HepG2 (cell line): Measurements from ENCODE around the gene HDGF. TPM values are rescaled to one million over a fixed set of nuclear protein-coding genes. Genes with fewer than 3 reads are reported as not detected.

Source experiments
- ATF7 ChIP-seq, 2 experiments: fragments of 450-650 bp in 1 of 2; sonication (generic) in 1 of 2; formaldehyde crosslinking in 1 of 2; IDR thresholded peaks; 2 replicates each; pipeline versions ENCODE4 v1.4.0 to v1.6.1; 2016 to 2020; ENCODE audit warnings: antibody characterized with exemption in 1 of 2, mild to moderate bottlenecking in 1 of 2, missing genetic modification reagents in 1 of 2
- ATF7-NPFF ChIP-seq: sonication (generic); formaldehyde crosslinking; IDR thresholded peaks from 2 replicates; pipeline ENCODE4 v1.8.1; 2023; ENCODE audit warnings: mild to moderate bottlenecking, low read depth, missing genetic modification reagents, moderate library complexity
- BCL6 ChIP-seq: IDR thresholded peaks from 2 replicates; pipeline ENCODE4 v1.6.1; 2016; ENCODE audit warnings: missing genetic modification reagents, missing compliant biosample characterization
- CBX1 ChIP-seq: IDR thresholded peaks from one replicate; pipeline ENCODE4 v1.6.1; 2016; ENCODE audit warnings: antibody characterized with exemption, low read depth
- DZIP1 ChIP-seq: sonication (generic); formaldehyde crosslinking; IDR thresholded peaks from 2 replicates; pipeline ENCODE4 v1.5.0; 2020; ENCODE audit warnings: mild to moderate bottlenecking, missing genetic modification reagents
- EZH2 ChIP-seq: conservative IDR thresholded peaks from 2 replicates; pipeline ENCODE4 v1.6.1; 2012; ENCODE audit warnings: mild to moderate bottlenecking, low read depth, low read length, moderate library complexity
- FOSL1 ChIP-seq: sonication (generic); formaldehyde crosslinking; IDR thresholded peaks from 2 replicates; pipeline ENCODE4 v1.9.0; 2021; ENCODE audit warnings: missing genetic modification reagents, borderline replicate concordance
- HDAC2 ChIP-seq: sonication (generic); formaldehyde crosslinking; IDR thresholded peaks from 2 replicates; pipeline ENCODE4 v1.4.0; 2020; ENCODE audit warnings: missing genetic modification reagents
- MED1 ChIP-seq: sonication (generic); formaldehyde crosslinking; IDR thresholded peaks from 2 replicates; pipeline ENCODE4 v1.4.0; 2020; ENCODE audit warnings: missing genetic modification reagents
- NCOA1 ChIP-seq: sonication (generic); formaldehyde crosslinking; IDR thresholded peaks from 2 replicates; pipeline ENCODE4 v1.9.0; 2021; ENCODE audit warnings: missing genetic modification reagents
- NR2F1 ChIP-seq, 2 experiments: fragments of 450-650 bp in 1 of 2; formaldehyde crosslinking in 1 of 2; IDR thresholded peaks; 2 replicates each; pipeline versions ENCODE4 v1.5.0 to v1.6.1; 2016 to 2020; ENCODE audit warnings: mild to moderate bottlenecking in 1 of 2, missing compliant biosample characterization in 1 of 2, missing genetic modification reagents in 1 of 2, moderate library complexity in 1 of 2
- PAX8 ChIP-seq: sonication (generic); formaldehyde crosslinking; IDR thresholded peaks from 2 replicates; pipeline ENCODE4 v1.8.0; 2022; ENCODE audit warnings: mild to moderate bottlenecking, missing genetic modification reagents, borderline replicate concordance
- SATB2 ChIP-seq: sonication (generic); formaldehyde crosslinking; IDR thresholded peaks from 2 replicates; pipeline ENCODE4 v1.5.0; 2020; ENCODE audit warnings: missing genetic modification reagents
- TFDP2 ChIP-seq: sonication (generic); formaldehyde crosslinking; IDR thresholded peaks from 2 replicates; pipeline ENCODE4 v1.4.0; 2020; ENCODE audit warnings: missing genetic modification reagents
- TOE1 ChIP-seq: sonication (generic); formaldehyde crosslinking; IDR thresholded peaks from 2 replicates; pipeline ENCODE4 v1.4.0; 2020; ENCODE audit warnings: mild to moderate bottlenecking, missing genetic modification reagents
- ZBTB1 ChIP-seq: sonication (generic); formaldehyde crosslinking; IDR thresholded peaks from 2 replicates; pipeline ENCODE4 v1.4.0; 2020; ENCODE audit warnings: missing genetic modification reagents, borderline replicate concordance
- ZIK1 ChIP-seq: sonication (generic); formaldehyde crosslinking; IDR thresholded peaks from 2 replicates; pipeline ENCODE4 v1.5.0; 2020; ENCODE audit warnings: mild to moderate bottlenecking, low read depth, missing genetic modification reagents, borderline replicate concordance
- ZNF143 ChIP-seq: sonication (generic); formaldehyde crosslinking; IDR thresholded peaks from 2 replicates; pipeline ENCODE4 v1.4.0; 2020; ENCODE audit warnings: missing genetic modification reagents
- ZNF260 ChIP-seq: sonication (generic); formaldehyde crosslinking; IDR thresholded peaks from 2 replicates; pipeline ENCODE4 v1.4.0; 2020; ENCODE audit warnings: missing genetic modification reagents, low read depth, mild to moderate bottlenecking, borderline replicate concordance
- ZNF317 ChIP-seq: sonication (generic); formaldehyde crosslinking; IDR thresholded peaks from 2 replicates; pipeline ENCODE4 v1.5.0; 2020; ENCODE audit warnings: mild to moderate bottlenecking, missing genetic modification reagents
- ZNF33A ChIP-seq: sonication (generic); formaldehyde crosslinking; IDR thresholded peaks from 2 replicates; pipeline ENCODE4 v1.5.1; 2020; ENCODE audit warnings: missing genetic modification reagents, mild to moderate bottlenecking, moderate library complexity, borderline replicate concordance
- ZNF430 ChIP-seq: sonication (generic); formaldehyde crosslinking; IDR thresholded peaks from 2 replicates; pipeline ENCODE4 v1.9.0; 2021; ENCODE audit warnings: mild to moderate bottlenecking, missing genetic modification reagents
- ZNF660 ChIP-seq: sonication (generic); formaldehyde crosslinking; IDR thresholded peaks from 2 replicates; pipeline ENCODE4 v1.5.1; 2020; ENCODE audit warnings: mild to moderate bottlenecking, low read depth, missing genetic modification reagents, borderline replicate concordance
- ZNF670 ChIP-seq: sonication (generic); formaldehyde crosslinking; IDR thresholded peaks from 2 replicates; pipeline ENCODE4 v1.8.0; 2022; ENCODE audit warnings: mild to moderate bottlenecking, missing genetic modification reagents, borderline replicate concordance
- ZNF746 ChIP-seq: sonication (generic); formaldehyde crosslinking; IDR thresholded peaks from 2 replicates; pipeline ENCODE4 v1.8.0; 2022; ENCODE audit warnings: mild to moderate bottlenecking, missing genetic modification reagents
- ZNF766 ChIP-seq: sonication (generic); formaldehyde crosslinking; IDR thresholded peaks from 2 replicates; pipeline ENCODE4 v1.5.0; 2020; ENCODE audit warnings: missing genetic modification reagents, borderline replicate concordance
- ZSCAN20 ChIP-seq: sonication (generic); formaldehyde crosslinking; IDR thresholded peaks from 2 replicates; pipeline ENCODE4 v1.4.0; 2020; ENCODE audit warnings: missing genetic modification reagents, mild to moderate bottlenecking, borderline replicate concordance
- ZSCAN22 ChIP-seq: sonication (generic); formaldehyde crosslinking; IDR thresholded peaks from 2 replicates; pipeline ENCODE4 v1.4.0; 2020; ENCODE audit warnings: mild to moderate bottlenecking, missing genetic modification reagents
- polyA plus RNA-seq, 8 experiments: library from polyadenylated mRNA; depleted of rRNA in 3 of 8; stranded (reverse) in 7 of 8; unstranded in 1 of 8; fragments of >200 nt; fragmentation: Illumina TruSeq in 4 of 8; extraction: Trizol in 4 of 8; gene quantifications; 2 replicates each; pipeline versions ENCODE4 v1.2.1 to v1.2.3, GENCODE V29; 2011 to 2016; ENCODE audit warnings: low read depth in 4 of 8, missing spikeins in 1 of 8, mixed read lengths in 1 of 8; ENCODE audit not compliant: insufficient read depth in 1 of 8
- total RNA-seq, 5 experiments: library from RNA; depleted of rRNA; stranded (reverse); fragments of >200 nt; fragmentation: Illumina TruSeq; extraction: Trizol; gene quantifications; 2 replicates each; pipeline ENCODE4 v1.2.3, GENCODE V29; 2016; ENCODE audit warnings: low read depth in 1 of 5

The HDGF gene
- total and polyA plus RNA-seq, 2 of the 13 experiments (the other 11 are each of a cell fraction or from before 2014, with no cell fraction given): 156 to 196 TPM

- TF ChIP-seq ZSCAN22 (CRISPR knock-in tag) (no peak), ZNF317 (CRISPR knock-in tag) (peak; percentile 85; the same call in 1 of the 2 replicates), SATB2 (CRISPR knock-in tag) (no peak), CBX1 (peak; percentile 63), ZBTB1 (CRISPR knock-in tag) (no peak), ZNF260 (CRISPR knock-in tag) (no peak), NCOA1 (CRISPR knock-in tag) (peak; percentile 42; the same call in 1 of the 2 replicates), HDAC2 (CRISPR knock-in tag) (peak; percentile 72), NR2F1 (CRISPR knock-in tag; IDR thresholded peaks at IDR 0.05) (peak; percentile 61 to 89), DZIP1 (CRISPR knock-in tag) (no peak), PAX8 (CRISPR knock-in tag) (peak; percentile 91), EZH2 (no peak), ZNF660 (no peak), ZNF766 (CRISPR knock-in tag) (peak; percentile 33; the same call in 1 of the 2 replicates), ZNF670 (peak; percentile 70; the same call in 1 of the 2 replicates), MED1 (peak; percentile 67), ZNF33A (CRISPR knock-in tag) (no peak), BCL6 (CRISPR knock-in tag) (peak; percentile 58; the same call in 1 of the 2 replicates), ZNF143 (peak; percentile 99), ATF7-NPFF (CRISPR knock-in tag) (peak; percentile 71), FOSL1 (CRISPR knock-in tag) (no peak), ZNF430 (peak; percentile 75; the same call in 1 of the 2 replicates), ZIK1 (CRISPR knock-in tag) (no peak; the same call in 1 of the 2 replicates), TOE1 (no peak), ZNF746 (peak; percentile 78; the same call in 1 of the 2 replicates), ZSCAN20 (CRISPR knock-in tag) (no peak), TFDP2 (CRISPR knock-in tag) (peak; percentile 80), ATF7 (IDR thresholded peaks at IDR 0.05) (no peak), ATF7 (CRISPR knock-in tag; IDR thresholded peaks at IDR 0.05) (no peak; the same call in 1 of the 2 replicates)
Measured at GRCh38 chr1:156740741-156741480, 10.6 kb downstream of the HDGF start, which contains the start of gene MRPL24 (continued).
